Loucy (cell line): ENCODE results near the gene GSE1.

Experiments used
- H2AFZ ChIP-seq: fragments of 200-600 bp; sonication (generic); 2 replicates; pipeline ENCODE4 v1.6.0; 2016; ENCODE audit warnings: antibody characterized with exemption, mild to moderate bottlenecking, low read length, moderate library complexity
- H3F3A ChIP-seq: fragments of 200-600 bp; 2 replicates; pipeline ENCODE4 v1.6.0; 2016; ENCODE audit warnings: antibody characterized with exemption, low read depth, mild to moderate bottlenecking
- H3K27me3 ChIP-seq: fragments of 200-600 bp; sonication (generic); 2 replicates; pipeline ENCODE4 v1.6.1; 2014; ENCODE audit warnings: low read length, mild to moderate bottlenecking; ENCODE audit not compliant: insufficient read depth, poor library complexity, severe bottlenecking
- H3K36me3 ChIP-seq: fragments of 200-600 bp; sonication (generic); 2 replicates; pipeline ENCODE4 v1.6.1; 2016; ENCODE audit warnings: low read length; ENCODE audit not compliant: insufficient read depth
- H3K4me1 ChIP-seq: fragments of 200-600 bp; sonication (generic); 2 replicates; pipeline ENCODE4 v1.5.1; 2014; ENCODE audit warnings: low read length, mild to moderate bottlenecking; ENCODE audit not compliant: insufficient read depth, poor library complexity, severe bottlenecking
- H3K4me2 ChIP-seq: fragments of 200-600 bp; sonication (generic); 2 replicates; pipeline ENCODE4 v1.6.0; 2014; ENCODE audit warnings: antibody characterized with exemption, low read length, low read depth, mild to moderate bottlenecking; ENCODE audit not compliant: poor library complexity, severe bottlenecking
- H3K4me3 ChIP-seq: fragments of 200-600 bp; sonication (generic); 2 replicates; pipeline ENCODE4 v1.5.1; 2014; ENCODE audit warnings: low read length, mild to moderate bottlenecking, mixed read lengths; ENCODE audit not compliant: poor library complexity, severe bottlenecking
- H3K79me2 ChIP-seq: fragments of 200-600 bp; sonication (generic); 2 replicates; pipeline ENCODE4 v1.6.1; 2014; ENCODE audit warnings: low read length; ENCODE audit not compliant: insufficient read depth
- H3K9ac ChIP-seq: fragments of 200-600 bp; sonication (generic); 2 replicates; pipeline ENCODE4 v1.6.0; 2014; ENCODE audit warnings: mild to moderate bottlenecking, low read depth, low read length, moderate library complexity; ENCODE audit not compliant: poor library complexity, severe bottlenecking
- H3K9me2 ChIP-seq: fragments of 200-600 bp; sonication (generic); replicated peaks from 2 replicates; pipeline ENCODE4 v1.6.1; 2016; ENCODE audit warnings: low read depth, low read length, mixed read lengths
- H3K9me3 ChIP-seq: fragments of 200-600 bp; sonication (generic); 2 replicates; pipeline ENCODE4 v1.6.1; 2014; ENCODE audit warnings: mild to moderate bottlenecking, antibody characterized with exemption, low read length, low read depth; ENCODE audit not compliant: insufficient read depth
- H4K20me1 ChIP-seq: fragments of 200-600 bp; sonication (generic); 2 replicates; pipeline ENCODE4 v1.6.0; 2014; ENCODE audit warnings: antibody characterized with exemption, low read length, mild to moderate bottlenecking; ENCODE audit not compliant: insufficient read depth, poor library complexity, severe bottlenecking
- EZH2phosphoT487 ChIP-seq: fragments of 200-600 bp; IDR thresholded peaks from 2 replicates; pipeline ENCODE4 v1.6.1; 2018; ENCODE audit warnings: antibody characterized with exemption, mild to moderate bottlenecking, moderate library complexity, borderline replicate concordance
- TF ChIP-seq, protein P1 (sequence below): fragments of 200-600 bp; sonication (generic); conservative IDR thresholded peaks from 2 replicates; pipeline ENCODE4 v1.5.1; 2014; ENCODE audit warnings: mild to moderate bottlenecking, antibody characterized with exemption, low read length

Gene GSE1

DNA sequence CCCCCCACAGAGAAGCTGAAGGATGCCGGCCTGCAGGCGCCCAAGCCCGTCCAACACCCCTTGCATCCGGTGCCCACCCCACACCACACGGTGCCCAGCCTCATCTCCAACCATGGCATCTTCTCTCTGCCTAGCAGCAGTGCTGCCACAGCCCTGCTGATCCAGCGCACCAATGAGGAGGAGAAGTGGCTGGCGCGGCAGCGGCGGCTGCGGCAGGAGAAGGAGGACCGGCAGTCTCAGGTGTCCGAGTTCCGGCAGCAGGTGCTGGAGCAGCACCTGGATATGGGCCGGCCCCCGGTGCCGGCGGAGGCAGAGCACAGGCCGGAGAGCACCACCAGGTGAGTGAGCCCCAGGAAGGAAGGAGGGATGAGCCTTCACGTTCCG is 44.1 kb downstream of the GSE1 start:
- Histone ChIP-seq H4K20me1 (peaks cover 60% of the 10 kb centered on the region), H3K9me3 (no peaks in the 10 kb centered on the region), H3K36me3 (peaks cover 90% of the 10 kb centered on the region), H3K4me2 (no peak overlapping the region), H3F3A (peaks cover 6% of the 10 kb centered on the region; the same call in 1 of the 2 replicates), H3K9me2 (no peaks in the 10 kb centered on the region), H3K4me3 (no peak overlapping the region), H2AFZ (no peak overlapping the region), H3K9ac (no peak overlapping the region), H3K79me2 (peaks cover 15% of the 10 kb centered on the region; the same call in 1 of the 2 replicates), H3K27me3 (no peaks in the 10 kb centered on the region), H3K4me1 (no peaks in the 10 kb centered on the region)
- TF ChIP-seq, protein P1, sequence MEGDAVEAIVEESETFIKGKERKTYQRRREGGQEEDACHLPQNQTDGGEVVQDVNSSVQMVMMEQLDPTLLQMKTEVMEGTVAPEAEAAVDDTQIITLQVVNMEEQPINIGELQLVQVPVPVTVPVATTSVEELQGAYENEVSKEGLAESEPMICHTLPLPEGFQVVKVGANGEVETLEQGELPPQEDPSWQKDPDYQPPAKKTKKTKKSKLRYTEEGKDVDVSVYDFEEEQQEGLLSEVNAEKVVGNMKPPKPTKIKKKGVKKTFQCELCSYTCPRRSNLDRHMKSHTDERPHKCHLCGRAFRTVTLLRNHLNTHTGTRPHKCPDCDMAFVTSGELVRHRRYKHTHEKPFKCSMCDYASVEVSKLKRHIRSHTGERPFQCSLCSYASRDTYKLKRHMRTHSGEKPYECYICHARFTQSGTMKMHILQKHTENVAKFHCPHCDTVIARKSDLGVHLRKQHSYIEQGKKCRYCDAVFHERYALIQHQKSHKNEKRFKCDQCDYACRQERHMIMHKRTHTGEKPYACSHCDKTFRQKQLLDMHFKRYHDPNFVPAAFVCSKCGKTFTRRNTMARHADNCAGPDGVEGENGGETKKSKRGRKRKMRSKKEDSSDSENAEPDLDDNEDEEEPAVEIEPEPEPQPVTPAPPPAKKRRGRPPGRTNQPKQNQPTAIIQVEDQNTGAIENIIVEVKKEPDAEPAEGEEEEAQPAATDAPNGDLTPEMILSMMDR, result no peak
- TF ChIP-seq EZH2phosphoT487, result no peak

DNA sequence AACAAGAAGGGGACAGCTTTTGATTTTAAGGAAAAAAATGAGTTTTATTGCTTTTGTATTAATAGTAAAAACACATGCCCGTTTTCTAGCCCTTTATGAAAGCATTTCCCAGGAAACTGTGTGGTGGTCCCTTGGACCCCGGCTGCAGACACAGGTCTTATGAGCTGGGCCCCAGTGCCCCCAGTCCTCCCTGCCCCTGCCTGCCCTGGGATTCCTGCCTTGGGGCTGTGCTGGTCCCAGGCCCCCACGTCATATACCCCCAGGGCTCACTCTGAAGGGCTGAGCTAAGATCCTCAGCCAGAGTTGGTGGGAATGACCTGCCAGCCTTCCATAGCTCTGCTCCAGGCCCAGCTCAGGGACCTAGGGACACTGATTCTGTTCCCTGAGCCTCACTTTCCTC is 44.9 kb downstream of the GSE1 start:
- Histone ChIP-seq H3K27me3 (no peaks in the 10 kb centered on the region), H3K79me2 (peaks cover 15% of the 10 kb centered on the region; the same call in 1 of the 2 replicates), H3K9me2 (no peaks in the 10 kb centered on the region), H3K9ac (no peak overlapping the region), H3K36me3 (peaks cover 97% of the 10 kb centered on the region), H3K4me3 (no peak overlapping the region), H3K4me1 (no peaks in the 10 kb centered on the region), H3K9me3 (no peaks in the 10 kb centered on the region), H2AFZ (no peak overlapping the region), H4K20me1 (peaks cover 54% of the 10 kb centered on the region), H3K4me2 (no peak overlapping the region), H3F3A (no peaks in the 10 kb centered on the region)
- TF ChIP-seq EZH2phosphoT487, result no peak
- TF ChIP-seq, protein P1, result no peak

DNA sequence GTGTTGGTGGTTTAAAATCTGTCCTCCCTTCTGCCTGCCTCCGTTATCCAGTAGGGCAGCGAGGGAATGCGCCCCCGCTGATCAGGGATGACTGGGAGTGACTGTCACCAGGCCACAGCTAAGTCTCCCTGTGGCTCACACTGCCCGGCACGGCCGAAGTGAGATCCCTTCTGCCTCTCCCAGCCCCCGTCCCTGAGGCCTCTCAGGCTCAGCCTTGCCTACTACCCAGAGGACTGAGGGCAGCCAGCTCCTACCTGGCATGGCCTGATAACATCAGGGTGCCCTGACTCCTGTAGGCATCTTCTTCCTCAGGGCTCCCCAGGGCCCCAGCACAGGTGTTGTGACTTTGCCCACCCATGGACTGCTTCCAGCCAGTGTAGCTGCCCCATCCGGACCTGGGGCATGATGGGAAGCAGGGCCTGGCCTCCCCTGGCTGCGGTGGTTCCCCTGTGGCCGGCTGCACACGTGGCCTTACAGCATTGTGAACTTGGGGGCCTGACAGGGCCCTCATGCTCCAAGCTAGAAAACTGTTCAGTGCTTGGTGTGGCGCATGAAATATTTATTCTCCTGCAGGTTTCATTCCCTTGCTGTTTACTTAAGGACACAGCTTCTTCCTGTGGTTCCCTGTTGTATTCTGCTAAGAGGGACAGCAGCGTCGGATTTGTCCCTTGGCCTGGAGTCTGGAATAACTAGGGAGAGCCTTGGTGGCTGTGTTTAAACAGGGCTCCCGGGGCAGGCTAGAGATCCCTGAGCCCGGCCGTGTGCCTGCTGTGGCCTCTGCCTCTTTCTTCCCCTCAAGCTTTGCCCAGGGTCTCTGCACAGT is 45.6 kb downstream of the GSE1 start:
- no peaks in the 10 kb centered on the region for H3F3A ChIP-seq
- H3K9ac ChIP-seq, result no peak overlapping the region
- no peak overlapping the region for H3K4me2 ChIP-seq
- H3K9me2 ChIP-seq, result no peaks in the 10 kb centered on the region
- H3K4me3 ChIP-seq, result no peak overlapping the region
- H3K4me1 ChIP-seq, result no peaks in the 10 kb centered on the region
- H2AFZ ChIP-seq, result no peak overlapping the region
- H3K27me3 ChIP-seq, result no peaks in the 10 kb centered on the region
- no peaks in the 10 kb centered on the region for H3K9me3 ChIP-seq
- TF ChIP-seq, protein P1, result no peak
- TF ChIP-seq EZH2phosphoT487, result no peak
- H3K79me2 ChIP-seq, result peaks cover 10% of the 10 kb centered on the region; the same call in 1 of the 2 replicates
- H4K20me1 ChIP-seq, result peaks cover 48% of the 10 kb centered on the region
- H3K36me3 ChIP-seq, result peaks cover 98% of the 10 kb centered on the region
